HL-60 (cell line): ENCODE measurements around the gene IL4I1.

Experiments used
- DNase-seq, 2 experiments: peaks; one replicate each; pipeline ENCODE4 v3.0.0-alpha.2; 2010 to 2020; ENCODE audit warnings: low read depth in 1 of 2, low spot score in 1 of 2
- H3K27ac ChIP-seq: fragments of 250-450 bp; sonication (Bioruptor Pico); replicated peaks from 2 replicates; pipeline ENCODE4 v1.5.1; 2020; ENCODE audit warnings: mild to moderate bottlenecking, moderate library complexity
- H3K27me3 ChIP-seq: fragments of 250-450 bp; sonication (Bioruptor Pico); 2 replicates; pipeline ENCODE4 v1.5.1; 2021; ENCODE audit warnings: mild to moderate bottlenecking, moderate library complexity; ENCODE audit not compliant: insufficient read depth, poor library complexity, severe bottlenecking
- H3K4me3 ChIP-seq: replicated peaks from 2 replicates; pipeline ENCODE4 v1.5.1; 2011; ENCODE audit warnings: mild to moderate bottlenecking, control low read depth, low read length; ENCODE audit not compliant: insufficient read depth
- GABPA ChIP-seq: IDR thresholded peaks from 2 replicates; pipeline ENCODE4 v1.6.1; 2012; ENCODE audit warnings: low read depth
- POLR2AphosphoS5 ChIP-seq: IDR thresholded peaks from 2 replicates; pipeline ENCODE4 v1.6.1; 2012; ENCODE audit warnings: low read depth
- SPI1 ChIP-seq: IDR thresholded peaks from 2 replicates; pipeline ENCODE4 v1.6.1; 2012; ENCODE audit warnings: low read depth, mild to moderate bottlenecking, borderline replicate concordance
- TF ChIP-seq, protein P1 (sequence below): IDR thresholded peaks from one replicate; pipeline ENCODE4 v1.5.1; 2011; ENCODE audit warnings: low read length, control low read depth, inconsistent platforms; ENCODE audit not compliant: insufficient read depth
- TF ChIP-seq, protein P2 (sequence below): IDR thresholded peaks from 2 replicates; pipeline ENCODE4 v1.6.1; 2012; ENCODE audit warnings: low read depth; ENCODE audit not compliant: insufficient replicate concordance

IL4I1 gene

DNA sequence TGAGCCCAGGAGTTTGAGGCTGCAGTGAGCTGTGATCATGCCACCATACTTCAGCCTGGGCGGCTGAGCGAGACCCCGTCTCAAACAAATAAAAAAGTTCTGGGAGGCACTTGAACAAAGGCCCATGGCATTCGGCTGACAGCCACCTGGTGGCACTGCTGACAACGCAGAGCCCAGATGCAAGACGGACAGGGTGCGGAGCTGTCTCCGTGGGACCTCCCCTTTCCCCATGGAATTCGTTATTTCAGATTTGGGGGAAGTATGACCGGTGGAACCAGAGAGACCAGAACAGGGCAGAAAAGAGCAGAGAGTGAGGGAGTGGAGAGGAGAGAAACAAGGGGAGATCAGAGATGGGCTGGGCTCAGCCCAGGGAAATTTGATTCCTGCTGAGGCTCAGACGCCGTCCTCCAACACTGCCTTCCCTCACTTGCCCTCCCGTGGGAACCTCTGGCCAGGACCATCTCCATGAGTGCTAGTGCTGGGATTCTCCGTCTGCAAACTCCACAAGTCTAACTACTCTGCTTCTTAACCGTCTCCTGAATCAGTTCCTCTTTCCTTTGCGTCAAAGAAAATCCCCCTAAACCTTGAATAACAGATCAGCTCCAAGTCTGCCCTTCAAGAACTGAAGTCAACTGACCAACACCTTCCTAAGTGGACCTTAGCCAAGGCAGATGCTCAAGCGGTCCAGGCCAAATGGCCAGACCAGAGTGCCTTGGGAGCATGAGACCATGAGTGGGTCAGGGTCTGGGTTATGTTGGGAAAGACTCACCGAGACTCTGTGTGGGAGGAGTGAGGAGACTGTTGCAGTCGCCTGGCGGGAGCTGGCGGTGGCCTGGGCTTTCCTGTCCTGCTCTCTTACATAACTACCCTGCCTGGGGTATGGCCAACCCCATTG lies 20.4 kb upstream of the IL4I1 start:
- peak; percentile 97 for TF ChIP-seq SPI1
- TF ChIP-seq, protein P1, sequence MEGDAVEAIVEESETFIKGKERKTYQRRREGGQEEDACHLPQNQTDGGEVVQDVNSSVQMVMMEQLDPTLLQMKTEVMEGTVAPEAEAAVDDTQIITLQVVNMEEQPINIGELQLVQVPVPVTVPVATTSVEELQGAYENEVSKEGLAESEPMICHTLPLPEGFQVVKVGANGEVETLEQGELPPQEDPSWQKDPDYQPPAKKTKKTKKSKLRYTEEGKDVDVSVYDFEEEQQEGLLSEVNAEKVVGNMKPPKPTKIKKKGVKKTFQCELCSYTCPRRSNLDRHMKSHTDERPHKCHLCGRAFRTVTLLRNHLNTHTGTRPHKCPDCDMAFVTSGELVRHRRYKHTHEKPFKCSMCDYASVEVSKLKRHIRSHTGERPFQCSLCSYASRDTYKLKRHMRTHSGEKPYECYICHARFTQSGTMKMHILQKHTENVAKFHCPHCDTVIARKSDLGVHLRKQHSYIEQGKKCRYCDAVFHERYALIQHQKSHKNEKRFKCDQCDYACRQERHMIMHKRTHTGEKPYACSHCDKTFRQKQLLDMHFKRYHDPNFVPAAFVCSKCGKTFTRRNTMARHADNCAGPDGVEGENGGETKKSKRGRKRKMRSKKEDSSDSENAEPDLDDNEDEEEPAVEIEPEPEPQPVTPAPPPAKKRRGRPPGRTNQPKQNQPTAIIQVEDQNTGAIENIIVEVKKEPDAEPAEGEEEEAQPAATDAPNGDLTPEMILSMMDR = peak; percentile 45
- no peak for TF ChIP-seq GABPA
- Histone ChIP-seq H3K27me3 (no peaks in the 10 kb centered on the region), H3K4me3 (no peak overlapping the region), H3K27ac (peak overlapping the region; percentile 67)
- peak in 1 of 2 experiments; percentile 71 for DNase-seq

DNA sequence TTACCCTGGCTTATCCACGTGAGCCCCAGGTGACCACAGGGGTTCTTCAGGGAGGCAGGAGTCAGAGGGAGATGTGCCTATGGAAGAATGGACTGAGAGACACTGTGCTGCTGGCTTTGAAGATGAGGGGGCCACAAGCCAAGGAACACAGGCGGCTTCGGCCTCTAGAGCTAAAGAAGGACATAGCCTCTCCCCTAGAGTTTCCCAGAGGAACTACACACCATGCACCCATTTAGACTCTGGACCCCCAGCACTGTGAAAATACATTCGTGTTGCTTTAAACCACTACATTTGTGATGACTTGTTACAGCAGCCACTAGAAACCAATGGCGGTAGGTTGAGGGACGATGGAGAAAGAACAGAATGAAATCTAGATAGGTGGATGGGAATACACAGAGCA lies 18.6 kb upstream of the IL4I1 start:
- no peak for DNase-seq
- no peaks in the 10 kb centered on the region for H3K27me3 ChIP-seq
- H3K4me3 ChIP-seq = no peak overlapping the region
- no peak overlapping the region for H3K27ac ChIP-seq
- TF ChIP-seq, protein P1 = no peak
- TF ChIP-seq POLR2AphosphoS5 (no peak), SPI1 (no peak), GABPA (no peak)
- TF ChIP-seq, protein P2, sequence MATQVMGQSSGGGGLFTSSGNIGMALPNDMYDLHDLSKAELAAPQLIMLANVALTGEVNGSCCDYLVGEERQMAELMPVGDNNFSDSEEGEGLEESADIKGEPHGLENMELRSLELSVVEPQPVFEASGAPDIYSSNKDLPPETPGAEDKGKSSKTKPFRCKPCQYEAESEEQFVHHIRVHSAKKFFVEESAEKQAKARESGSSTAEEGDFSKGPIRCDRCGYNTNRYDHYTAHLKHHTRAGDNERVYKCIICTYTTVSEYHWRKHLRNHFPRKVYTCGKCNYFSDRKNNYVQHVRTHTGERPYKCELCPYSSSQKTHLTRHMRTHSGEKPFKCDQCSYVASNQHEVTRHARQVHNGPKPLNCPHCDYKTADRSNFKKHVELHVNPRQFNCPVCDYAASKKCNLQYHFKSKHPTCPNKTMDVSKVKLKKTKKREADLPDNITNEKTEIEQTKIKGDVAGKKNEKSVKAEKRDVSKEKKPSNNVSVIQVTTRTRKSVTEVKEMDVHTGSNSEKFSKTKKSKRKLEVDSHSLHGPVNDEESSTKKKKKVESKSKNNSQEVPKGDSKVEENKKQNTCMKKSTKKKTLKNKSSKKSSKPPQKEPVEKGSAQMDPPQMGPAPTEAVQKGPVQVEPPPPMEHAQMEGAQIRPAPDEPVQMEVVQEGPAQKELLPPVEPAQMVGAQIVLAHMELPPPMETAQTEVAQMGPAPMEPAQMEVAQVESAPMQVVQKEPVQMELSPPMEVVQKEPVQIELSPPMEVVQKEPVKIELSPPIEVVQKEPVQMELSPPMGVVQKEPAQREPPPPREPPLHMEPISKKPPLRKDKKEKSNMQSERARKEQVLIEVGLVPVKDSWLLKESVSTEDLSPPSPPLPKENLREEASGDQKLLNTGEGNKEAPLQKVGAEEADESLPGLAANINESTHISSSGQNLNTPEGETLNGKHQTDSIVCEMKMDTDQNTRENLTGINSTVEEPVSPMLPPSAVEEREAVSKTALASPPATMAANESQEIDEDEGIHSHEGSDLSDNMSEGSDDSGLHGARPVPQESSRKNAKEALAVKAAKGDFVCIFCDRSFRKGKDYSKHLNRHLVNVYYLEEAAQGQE = no peak

DNA sequence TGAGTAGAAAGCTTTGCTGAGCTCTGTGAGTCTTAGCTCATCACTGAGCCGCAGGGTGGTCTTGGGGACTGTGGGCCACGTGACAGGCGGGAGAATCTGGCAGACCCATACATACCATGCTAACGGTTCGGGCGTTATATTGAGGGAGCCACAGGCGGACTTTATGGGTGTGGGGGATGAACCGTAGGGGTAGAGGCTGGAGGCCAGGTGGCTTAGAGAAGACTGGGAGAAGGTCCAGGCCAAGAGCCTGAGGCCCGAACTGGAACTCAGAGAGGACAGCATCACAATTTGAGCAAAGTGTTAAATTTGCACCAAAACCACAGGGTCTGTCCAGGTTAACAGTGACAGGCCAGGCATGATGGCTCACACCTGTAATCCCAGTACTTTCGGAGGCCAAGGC lies 17.0 kb upstream of the IL4I1 start:
- no peak for DNase-seq
- Histone ChIP-seq H3K27me3 (no peaks in the 10 kb centered on the region), H3K4me3 (no peak overlapping the region), H3K27ac (no peak overlapping the region)
- TF ChIP-seq POLR2AphosphoS5 (no peak), GABPA (no peak), SPI1 (no peak)
- TF ChIP-seq, protein P2 = no peak
- TF ChIP-seq, protein P1 = no peak
